Suprapubic skin (tissue), 4 donors: Measurements from ENCODE around the gene NFKBIE. TPM values are rescaled to one million over a fixed set of nuclear protein-coding genes. Genes with fewer than 3 reads are reported as not detected.
A peak's percentile ranks its signal among the peaks of the same experiment; 100 is the strongest.

ENCODE experiments used
- DNase-seq, 2 donors: peaks; one replicate each; pipeline ENCODE4 v3.0.0-alpha.2; 2019; ENCODE audit warnings: low spot score in 2 of 2
- H3K27ac ChIP-seq: fragments of 200-600 bp; sonication (generic); one replicate; pipeline ENCODE4 v1.5.1; 2019
- H3K27me3 ChIP-seq: fragments of 200-600 bp; sonication (generic); one replicate; pipeline ENCODE4 v1.5.1; 2019
- H3K36me3 ChIP-seq: fragments of 200-600 bp; sonication (generic); one replicate; pipeline ENCODE4 v1.5.1; 2019
- H3K4me1 ChIP-seq: fragments of 200-600 bp; sonication (generic); one replicate; pipeline ENCODE4 v1.5.1; 2019
- H3K4me3 ChIP-seq: fragments of 200-600 bp; sonication (generic); one replicate; pipeline ENCODE4 v1.5.1; 2019; ENCODE audit warnings: mild to moderate bottlenecking
- H3K9me3 ChIP-seq: fragments of 200-600 bp; sonication (generic); one replicate; pipeline ENCODE4 v1.5.1; 2019
- EP300 ChIP-seq: sonication (generic); formaldehyde crosslinking; IDR thresholded peaks from one replicate; pipeline ENCODE4 v1.6.1; 2017; ENCODE audit warnings: antibody characterized with exemption
- POLR2A ChIP-seq, 2 donors: fragments of 450-650 bp; IDR thresholded peaks; one replicate each; pipeline ENCODE4 v1.6.1; 2017; ENCODE audit warnings: antibody characterized with exemption in 2 of 2, mild to moderate bottlenecking in 2 of 2, moderate library complexity in 2 of 2
- POLR2AphosphoS5 ChIP-seq, 3 donors: sonication (generic); formaldehyde crosslinking; IDR thresholded peaks; one replicate each; pipeline ENCODE4 v1.6.1; 2017; ENCODE audit warnings: antibody characterized with exemption in 3 of 3
- WGBS: methylation state at CpG from one replicate; pipeline ENCODE4 v1.1.5; 2018; 5-methylcytosine and 5-hydroxymethylcytosine counted together
- total RNA-seq, 4 donors: library from RNA; depleted of rRNA; stranded (reverse); fragments of >200 nt; gene quantifications; one replicate each; pipeline ENCODE4 v1.1.0, GENCODE V29; 2016
- TF ChIP-seq, protein P1 (sequence below), 2 donors: fragments of 200-600 bp in 1 of 2; fragments of 450-650 bp in 1 of 2; sonication (generic) in 1 of 2; IDR thresholded peaks; one replicate each; pipeline ENCODE4 v1.5.1; 2016 to 2019; ENCODE audit warnings: antibody characterized with exemption in 2 of 2, mild to moderate bottlenecking in 1 of 2, moderate library complexity in 1 of 2

The NFKBIE gene
- total RNA-seq, 4 donors from 2014 or later: 12.9 to 25.0 (median 16.1) TPM

- Histone ChIP-seq H3K4me1 (peaks cover 43% of the 10 kb centered on the region), H3K27me3 (no peaks in the 10 kb centered on the region), H3K36me3 (peaks cover 55% of the 10 kb centered on the region), H3K27ac (no peak overlapping the region), H3K4me3 (peak overlapping the region; percentile 92), H3K9me3 (no peaks in the 10 kb centered on the region)
- DNase-seq: no peak
- WGBS: 63% methylated on average over 9 of the region's 9 CpGs
- TF ChIP-seq EP300 (no peak), POLR2AphosphoS5 (IDR thresholded peaks at IDR 0.05) (no peak), POLR2A (IDR thresholded peaks at IDR 0.05) (no peak)
- TF ChIP-seq, protein P1, sequence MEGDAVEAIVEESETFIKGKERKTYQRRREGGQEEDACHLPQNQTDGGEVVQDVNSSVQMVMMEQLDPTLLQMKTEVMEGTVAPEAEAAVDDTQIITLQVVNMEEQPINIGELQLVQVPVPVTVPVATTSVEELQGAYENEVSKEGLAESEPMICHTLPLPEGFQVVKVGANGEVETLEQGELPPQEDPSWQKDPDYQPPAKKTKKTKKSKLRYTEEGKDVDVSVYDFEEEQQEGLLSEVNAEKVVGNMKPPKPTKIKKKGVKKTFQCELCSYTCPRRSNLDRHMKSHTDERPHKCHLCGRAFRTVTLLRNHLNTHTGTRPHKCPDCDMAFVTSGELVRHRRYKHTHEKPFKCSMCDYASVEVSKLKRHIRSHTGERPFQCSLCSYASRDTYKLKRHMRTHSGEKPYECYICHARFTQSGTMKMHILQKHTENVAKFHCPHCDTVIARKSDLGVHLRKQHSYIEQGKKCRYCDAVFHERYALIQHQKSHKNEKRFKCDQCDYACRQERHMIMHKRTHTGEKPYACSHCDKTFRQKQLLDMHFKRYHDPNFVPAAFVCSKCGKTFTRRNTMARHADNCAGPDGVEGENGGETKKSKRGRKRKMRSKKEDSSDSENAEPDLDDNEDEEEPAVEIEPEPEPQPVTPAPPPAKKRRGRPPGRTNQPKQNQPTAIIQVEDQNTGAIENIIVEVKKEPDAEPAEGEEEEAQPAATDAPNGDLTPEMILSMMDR (IDR thresholded peaks at IDR 0.05): no peak
These were observed 16.1 kb downstream of the NFKBIE start for GRCh38 chr6:44249082-44249748.

GRCh38 chr6:44248579-44248978, 16.8 kb downstream of the NFKBIE start:
- TF ChIP-seq EP300 (no peak), POLR2AphosphoS5 (IDR thresholded peaks at IDR 0.05) (no peak), POLR2A (IDR thresholded peaks at IDR 0.05) (no peak)
- TF ChIP-seq, protein P1 (IDR thresholded peaks at IDR 0.05): no peak
- no peak overlapping the region for H3K27ac ChIP-seq
- H3K4me1 ChIP-seq: peaks cover 43% of the 10 kb centered on the region
- peaks cover 49% of the 10 kb centered on the region for H3K36me3 ChIP-seq
- H3K9me3 ChIP-seq: no peaks in the 10 kb centered on the region
- DNase-seq: no peak
- peak overlapping the region; percentile 92 for H3K4me3 ChIP-seq
- WGBS: 14% methylated on average over 1 of the region's 1 CpG
- no peaks in the 10 kb centered on the region for H3K27me3 ChIP-seq

- DNase-seq: peak in 1 of 2 donors; percentile 86
- TF ChIP-seq EP300 (no peak), POLR2AphosphoS5 (IDR thresholded peaks at IDR 0.05) (peak in 1 of 3 donors; percentile 93)
- Histone ChIP-seq H3K4me3 (peak overlapping the region; percentile 92), H3K9me3 (no peaks in the 10 kb centered on the region), H3K27ac (peak overlapping the region; percentile 94), H3K36me3 (peaks cover 39% of the 10 kb centered on the region), H3K4me1 (peaks cover 39% of the 10 kb centered on the region), H3K27me3 (no peaks in the 10 kb centered on the region)
- 6% methylated on average over 4 of the region's 52 CpGs for WGBS
These were observed 17.7 kb downstream of the NFKBIE start for GRCh38 chr6:44247338-44248302.

GRCh38 chr6:44246663-44247337, 18.6 kb downstream of the NFKBIE start, which contains the start of gene HSP90AB1:
TSS of gene HSP90AB1 (plus strand) at chr6:44247101. CDS start at chr6:44248630, 1,529 bp downstream.
- Histone ChIP-seq H3K27me3 (no peaks in the 10 kb centered on the region), H3K4me1 (peaks cover 39% of the 10 kb centered on the region), H3K36me3 (peaks cover 31% of the 10 kb centered on the region), H3K27ac (peak within 1 kb of the TSS; percentile 94), H3K9me3 (no peaks in the 10 kb centered on the region), H3K4me3 (peak within 1 kb of the TSS; percentile 92)
- DNase-seq: peak; percentile 97 to 98
- WGBS: under 1% methylated on average over 22 of the region's 34 CpGs
- TF ChIP-seq POLR2AphosphoS5 (IDR thresholded peaks at IDR 0.05) (peak; percentile 98 to 99 (median 99)), POLR2A (IDR thresholded peaks at IDR 0.05) (peak; percentile 97 to 99), EP300 (no peak)
- TF ChIP-seq, protein P1 (IDR thresholded peaks at IDR 0.05): no peak

DNA sequence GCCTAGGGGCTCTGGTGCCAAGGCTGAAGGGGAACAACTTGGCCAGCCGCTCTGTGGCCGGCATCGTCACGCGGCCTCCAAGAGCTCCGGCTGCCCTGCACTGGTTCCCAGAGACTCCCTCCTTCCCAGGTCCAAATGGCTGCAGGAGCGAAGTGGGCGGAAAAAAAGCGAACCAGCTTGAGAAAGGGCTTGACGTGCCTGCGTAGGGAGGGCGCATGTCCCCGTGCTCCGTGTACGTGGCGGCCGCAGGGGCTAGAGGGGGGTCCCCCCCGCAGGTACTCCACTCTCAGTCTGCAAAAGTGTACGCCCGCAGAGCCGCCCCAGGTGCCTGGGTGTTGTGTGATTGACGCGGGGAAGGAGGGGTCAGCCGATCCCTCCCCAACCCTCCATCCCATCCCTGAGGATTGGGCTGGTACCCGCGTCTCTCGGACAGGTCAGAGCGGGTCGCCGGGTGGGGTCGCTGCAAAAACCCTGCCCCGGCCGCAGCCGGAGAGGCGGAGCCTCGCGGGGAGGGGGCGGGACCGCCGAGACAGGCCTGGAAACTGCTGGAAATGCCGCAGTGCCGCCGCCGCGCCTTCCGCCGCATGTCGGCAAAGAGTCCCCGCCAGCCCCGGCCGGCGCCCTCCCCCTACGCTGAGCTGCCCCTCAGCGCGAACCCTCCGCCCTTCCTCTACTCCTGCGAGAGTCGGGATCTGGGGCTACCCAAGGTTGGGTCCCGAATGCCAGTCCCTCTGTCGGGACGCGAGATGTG, 19.3 kb downstream of the NFKBIE start:
- Histone ChIP-seq H3K27me3 (no peaks in the 10 kb centered on the region), H3K4me1 (peaks cover 39% of the 10 kb centered on the region), H3K27ac (peak overlapping the region; percentile 94), H3K9me3 (no peaks in the 10 kb centered on the region), H3K36me3 (peaks cover 24% of the 10 kb centered on the region), H3K4me3 (peak overlapping the region; percentile 92)
- peak; percentile 91 for DNase-seq
- peak in 1 of 3 donors; percentile 36 for TF ChIP-seq POLR2AphosphoS5 (IDR thresholded peaks at IDR 0.05)
- TF ChIP-seq POLR2A (IDR thresholded peaks at IDR 0.05): no peak
- whole genome bisulfite sequencing: under 1% methylated on average over 34 of the region's 62 CpGs
